Measurements from ENCODE around the gene SCN4A. TPM values are rescaled to one million over a fixed set of nuclear protein-coding genes. Genes with fewer than 3 reads are reported as not detected.
A peak's percentile ranks its signal among the peaks of the same experiment; 100 is the strongest.

The SCN4A gene
- total and polyA plus RNA-seq, 2 of the 13 experiments (the other 11 are each of a cell fraction or from before 2014, with no cell fraction given), result 0.02 to 0.03 TPM

GRCh38 chr17:63998050-63998720 lies 25.5 kb upstream of the SCN4A start, which contains the start of gene PRR29 (continued):
- no peak for TF ChIP-seq ARID5B (CRISPR knock-in tag; IDR thresholded peaks at IDR 0.05)
- no peak for TF ChIP-seq ZNF24 (IDR thresholded peaks at IDR 0.05)
- TF ChIP-seq MED8 (CRISPR knock-in tag; IDR thresholded peaks at IDR 0.05; ENCODE audit: insufficient replicate concordance), result no peak
- TF ChIP-seq ZNF816 (CRISPR knock-in tag; IDR thresholded peaks at IDR 0.05; ENCODE audit: borderline replicate concordance), result no peak
- no peak for TF ChIP-seq MIER2 (CRISPR knock-in tag; IDR thresholded peaks at IDR 0.05)
- TF ChIP-seq MAFK (conservative IDR thresholded peaks at IDR 0.05 in 1 of 2, IDR thresholded peaks at IDR 0.05 in 1 of 2; ENCODE audit: low read length in 2 of 2), result no peak
- no peak for TF ChIP-seq ZNF549 (CRISPR knock-in tag; IDR thresholded peaks at IDR 0.05)
- TF ChIP-seq ZNF703 (CRISPR knock-in tag; IDR thresholded peaks at IDR 0.05; ENCODE audit: borderline replicate concordance), result no peak
- no peak for TF ChIP-seq CBX2 (IDR thresholded peaks at IDR 0.05; ENCODE audit: low read depth, low read length)
- no peak for TF ChIP-seq CBX2 (CRISPR knock-in tag; IDR thresholded peaks at IDR 0.05; ENCODE audit: low read depth)
- no peak for TF ChIP-seq ZNF318 (CRISPR knock-in tag; IDR thresholded peaks at IDR 0.05)
- TF ChIP-seq TCF7 (IDR thresholded peaks at IDR 0.05; ENCODE audit: low read depth), result no peak
- peak; percentile 99 for TF ChIP-seq ZNF3 (CRISPR knock-in tag; IDR thresholded peaks at IDR 0.05)
- TF ChIP-seq NR1H2 (CRISPR knock-in tag; IDR thresholded peaks at IDR 0.05; ENCODE audit: borderline replicate concordance, low read depth), result no peak
- no peak for TF ChIP-seq ZBTB1 (CRISPR knock-in tag; IDR thresholded peaks at IDR 0.05; ENCODE audit: borderline replicate concordance)
- no peak for TF ChIP-seq BRD4 (CRISPR knock-in tag; IDR thresholded peaks at IDR 0.05)
- no peak for TF ChIP-seq SYNCRIP (IDR thresholded peaks at IDR 0.05; ENCODE audit: insufficient read depth, low read depth, low read length)

Data from HepG2 (cell line).